Esophagus squamous epithelium (tissue), 5 donors: ENCODE results near the gene CDT1. TPM values are rescaled to one million over a fixed set of nuclear protein-coding genes. Genes with fewer than 3 reads are reported as not detected.

Experiments used
- DNase-seq: peaks from one replicate; lab custom pipeline; 2025; lab: John Stamatoyannopoulos, UW
- H3K27ac ChIP-seq, 4 donors: fragments of 200-600 bp; sonication (generic); one replicate each; pipeline ENCODE4 v1.5.1; 2016 to 2019; ENCODE audit warnings: mild to moderate bottlenecking in 1 of 4
- H3K27me3 ChIP-seq, 4 donors: fragments of 200-600 bp; sonication (generic); 1 replicate in 3 of 4; 2 replicates in 1 of 4; pipeline versions ENCODE4 v1.5.1 to v1.6.0; 2017 to 2021; ENCODE audit warnings: antibody characterized with exemption in 1 of 4
- H3K36me3 ChIP-seq, 3 donors: fragments of 200-600 bp; sonication (generic); one replicate each; pipeline ENCODE4 v1.5.1; 2016 to 2019
- H3K4me1 ChIP-seq, 3 donors: fragments of 200-600 bp; sonication (generic); one replicate each; pipeline ENCODE4 v1.5.1; 2017 to 2019
- H3K4me3 ChIP-seq, 4 donors: fragments of 200-600 bp; sonication (generic); 1 replicate in 3 of 4; 2 replicates in 1 of 4; pipeline ENCODE4 v1.5.1; 2016 to 2019; ENCODE audit warnings: mild to moderate bottlenecking in 2 of 4, moderate library complexity in 1 of 4
- H3K9me3 ChIP-seq, 3 donors: fragments of 200-600 bp; sonication (generic); one replicate each; pipeline ENCODE4 v1.5.1; 2016 to 2019
- POLR2A ChIP-seq, 4 donors: fragments of 450-650 bp; IDR thresholded peaks; one replicate each; pipeline ENCODE4 v1.6.1; 2017; ENCODE audit warnings: antibody characterized with exemption in 4 of 4, mild to moderate bottlenecking in 4 of 4, moderate library complexity in 3 of 4
- WGBS, 2 donors: methylation state at CpG; one replicate each; pipeline ENCODE4 v1.1.5; 2018; 5-methylcytosine and 5-hydroxymethylcytosine counted together
- intact Hi-C: fragments of 100-400 bp; cut with DNase I; formaldehyde crosslinking; loops from one replicate; pipeline ENCODE4 v1.15.0; 2022
- total RNA-seq, 4 donors: library from RNA; depleted of rRNA; stranded (reverse); fragments of >200 nt; gene quantifications; one replicate each; pipeline ENCODE4 v1.1.0, GENCODE V29; 2016
- TF ChIP-seq, protein P1 (sequence below), 6 experiments: fragments of 450-650 bp in 4 of 6; fragments of 200-600 bp in 2 of 6; sonication (generic) in 2 of 6; IDR thresholded peaks; one replicate each; pipeline ENCODE4 v1.5.1; 2016 to 2019; ENCODE audit warnings: antibody characterized with exemption in 6 of 6, mild to moderate bottlenecking in 4 of 6, moderate library complexity in 4 of 6
- donor health status: DM: yes; HTN: yes; CAD: no.

Gene CDT1
- total RNA-seq, 4 donors from 2014 or later, result 7.7 to 20.7 (median 11.2) TPM

DNA sequence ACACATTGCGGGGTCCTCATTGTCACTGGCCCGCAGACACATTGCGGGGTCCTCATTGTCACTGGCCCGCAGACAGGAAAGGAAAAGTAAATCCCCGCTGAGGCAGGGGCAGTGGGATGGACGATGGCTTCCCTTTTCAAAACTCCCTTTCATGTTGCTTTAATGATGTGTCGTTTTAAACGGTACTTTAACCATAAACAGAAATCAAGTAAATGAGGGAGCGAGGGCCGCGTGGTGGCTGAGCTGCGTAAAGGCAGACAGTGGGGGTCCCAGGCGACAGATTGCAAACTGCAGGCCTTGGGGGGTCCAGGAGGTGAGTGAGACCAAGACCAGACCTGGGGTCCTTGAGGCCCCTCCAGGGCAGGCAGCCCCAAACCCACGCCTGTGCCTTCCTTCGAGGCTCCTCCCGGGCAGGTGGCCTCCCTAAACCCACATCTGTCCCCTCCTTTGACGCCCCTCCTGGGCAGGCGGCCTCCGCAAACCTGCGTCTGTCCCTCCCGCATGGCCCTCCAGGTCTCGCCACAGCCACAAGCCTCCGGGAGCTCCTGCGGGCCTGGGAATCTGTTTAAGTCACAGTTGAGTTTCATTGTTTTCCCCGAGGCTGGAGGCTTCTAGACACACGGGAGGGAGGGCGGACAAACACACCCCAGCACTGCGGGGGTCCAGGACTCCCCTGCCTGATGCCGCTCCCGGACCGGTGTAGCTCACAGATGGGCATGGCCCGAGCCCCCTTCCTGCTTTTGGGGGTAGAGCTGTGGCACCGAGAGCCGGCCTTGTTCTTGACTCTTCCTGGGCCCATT is 25.9 kb upstream of the CDT1 start:
- H3K27ac ChIP-seq, result peak overlapping the region; percentile 16 to 94 (median 86)
- DNase-seq, result no peak
- 75 to 87% methylated on average over 18 to 20 of the region's 34 CpGs for WGBS, 2 donors

DNA sequence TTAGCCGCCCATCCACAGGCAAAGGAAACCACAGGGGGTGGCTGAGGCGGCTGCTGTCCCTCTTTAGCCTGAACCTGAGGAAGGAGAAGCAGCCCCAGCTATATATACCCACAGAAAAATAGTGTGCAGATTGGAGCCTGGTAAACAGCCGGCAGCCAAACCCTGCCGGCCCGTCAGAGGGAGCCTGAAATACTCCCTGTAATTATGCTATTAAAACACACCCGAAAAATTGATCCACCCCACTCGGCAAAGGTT is 25.4 kb upstream of the CDT1 start:
- DNase-seq, result no peak
- Histone ChIP-seq H3K9me3 (no peaks in the 10 kb centered on the region), H3K36me3 (peaks cover 0 to 21% (median 0%) of the 10 kb centered on the region in 3 donors), H3K4me3 (no peak overlapping the region), H3K4me1 (peaks cover 58 to 90% (median 73%) of the 10 kb centered on the region in 3 donors), H3K27ac (peak overlapping the region; percentile 16 to 94 (median 86)), H3K27me3 (no peaks in the 10 kb centered on the region)
- intact Hi-C loops, result no loop called here
- no peak for TF ChIP-seq POLR2A (IDR thresholded peaks at IDR 0.05)
- TF ChIP-seq, protein P1, sequence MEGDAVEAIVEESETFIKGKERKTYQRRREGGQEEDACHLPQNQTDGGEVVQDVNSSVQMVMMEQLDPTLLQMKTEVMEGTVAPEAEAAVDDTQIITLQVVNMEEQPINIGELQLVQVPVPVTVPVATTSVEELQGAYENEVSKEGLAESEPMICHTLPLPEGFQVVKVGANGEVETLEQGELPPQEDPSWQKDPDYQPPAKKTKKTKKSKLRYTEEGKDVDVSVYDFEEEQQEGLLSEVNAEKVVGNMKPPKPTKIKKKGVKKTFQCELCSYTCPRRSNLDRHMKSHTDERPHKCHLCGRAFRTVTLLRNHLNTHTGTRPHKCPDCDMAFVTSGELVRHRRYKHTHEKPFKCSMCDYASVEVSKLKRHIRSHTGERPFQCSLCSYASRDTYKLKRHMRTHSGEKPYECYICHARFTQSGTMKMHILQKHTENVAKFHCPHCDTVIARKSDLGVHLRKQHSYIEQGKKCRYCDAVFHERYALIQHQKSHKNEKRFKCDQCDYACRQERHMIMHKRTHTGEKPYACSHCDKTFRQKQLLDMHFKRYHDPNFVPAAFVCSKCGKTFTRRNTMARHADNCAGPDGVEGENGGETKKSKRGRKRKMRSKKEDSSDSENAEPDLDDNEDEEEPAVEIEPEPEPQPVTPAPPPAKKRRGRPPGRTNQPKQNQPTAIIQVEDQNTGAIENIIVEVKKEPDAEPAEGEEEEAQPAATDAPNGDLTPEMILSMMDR (IDR thresholded peaks at IDR 0.05), result no peak
- no CpG with 5 or more reads among the region's 7 CpGs for WGBS, 2 donors

More for the DNA sequence above, 25.9 kb upstream of the CDT1 start:
- Histone ChIP-seq H3K36me3 (peaks cover 0 to 21% (median 0%) of the 10 kb centered on the region in 3 donors), H3K9me3 (no peaks in the 10 kb centered on the region), H3K4me1 (peaks cover 59 to 90% (median 73%) of the 10 kb centered on the region in 3 donors), H3K27me3 (no peaks in the 10 kb centered on the region), H3K4me3 (no peak overlapping the region)
- intact Hi-C loops, result no loop called here
- TF ChIP-seq, protein P1 (IDR thresholded peaks at IDR 0.05), result no peak
- TF ChIP-seq POLR2A (IDR thresholded peaks at IDR 0.05), result no peak

DNA sequence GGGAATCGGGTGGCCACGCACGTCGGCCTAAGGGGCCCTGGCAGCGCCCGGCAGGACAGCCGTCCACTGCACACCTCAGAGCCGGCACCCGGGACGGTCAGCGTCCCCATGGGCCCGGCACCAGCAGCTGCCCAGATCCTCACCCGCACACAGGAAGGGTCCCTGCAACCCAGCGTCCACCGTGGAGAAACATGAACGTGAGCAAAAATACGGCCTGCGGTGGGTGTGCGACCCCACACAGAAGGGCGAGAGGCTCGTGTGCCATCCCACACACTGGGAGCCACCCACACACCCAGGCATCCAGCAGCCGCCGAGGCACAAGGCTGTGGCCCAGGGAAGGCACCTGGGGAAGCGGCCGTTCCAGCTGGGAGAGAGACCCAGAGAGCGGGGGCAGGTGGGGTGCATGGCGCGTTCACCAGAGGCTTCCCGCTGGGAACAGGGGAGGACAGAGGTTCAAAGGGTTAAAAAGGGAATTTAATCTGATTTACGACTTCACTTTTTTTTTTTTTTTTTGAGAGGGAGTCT is 25.0 kb upstream of the CDT1 start:
- intact Hi-C loops, result no loop called here
- Histone ChIP-seq H3K4me1 (peaks cover 58 to 90% (median 72%) of the 10 kb centered on the region in 3 donors), H3K27me3 (no peaks in the 10 kb centered on the region), H3K9me3 (no peaks in the 10 kb centered on the region), H3K36me3 (peaks cover 0 to 21% (median 0%) of the 10 kb centered on the region in 3 donors), H3K4me3 (no peak overlapping the region), H3K27ac (peak overlapping the region; percentile 16 to 94 (median 86))
- 74 to 84% methylated on average over 9 to 13 of the region's 30 CpGs for WGBS, 2 donors
- no peak for TF ChIP-seq POLR2A (IDR thresholded peaks at IDR 0.05)
- TF ChIP-seq, protein P1 (IDR thresholded peaks at IDR 0.05), result no peak
- DNase-seq, result no peak

DNA sequence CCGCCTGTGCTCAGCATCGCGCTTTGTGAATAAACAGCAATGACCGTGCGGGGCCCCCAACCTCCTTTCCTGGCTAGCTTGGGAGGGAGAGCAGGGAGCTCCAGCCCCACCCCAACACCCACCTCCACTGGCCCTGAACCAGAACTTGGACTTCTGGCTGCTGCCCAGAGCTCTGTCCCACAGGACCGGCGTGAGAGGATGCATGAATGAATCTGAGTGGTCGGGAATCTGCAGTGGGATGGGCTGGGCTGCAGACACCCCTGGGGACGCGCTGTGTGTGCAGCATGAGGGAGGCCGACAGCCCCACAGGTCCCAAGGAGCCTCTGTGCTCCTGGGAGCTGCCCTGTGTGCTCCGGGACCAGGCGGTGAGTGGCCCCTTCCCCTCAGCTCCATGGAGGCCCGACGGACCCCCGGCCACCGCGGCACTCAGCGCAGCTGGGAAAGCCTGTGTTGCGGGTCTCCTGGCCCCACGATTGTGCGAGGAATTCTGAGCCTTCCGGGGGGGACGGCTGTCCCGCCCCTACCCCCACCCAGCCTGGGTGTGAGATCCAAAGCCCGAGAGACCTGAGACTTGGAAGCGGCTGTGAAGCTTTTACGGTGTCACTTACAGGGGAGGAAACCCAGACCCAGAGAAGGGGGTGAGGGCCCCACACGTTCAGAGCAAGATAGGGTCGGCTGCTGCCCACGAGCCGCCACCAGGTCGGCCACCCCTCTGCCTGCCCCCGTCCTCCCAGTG is 24.0 kb upstream of the CDT1 start:
- H3K27ac ChIP-seq, result peak overlapping the region; percentile 29 to 98 (median 94)
- TF ChIP-seq, protein P1 (IDR thresholded peaks at IDR 0.05), result no peak
- TF ChIP-seq POLR2A (IDR thresholded peaks at IDR 0.05), result no peak
- no peaks in the 10 kb centered on the region for H3K27me3 ChIP-seq
- intact Hi-C loops, result no loop called here
- H3K4me3 ChIP-seq, result peak overlapping the region in 1 of 4 donors; percentile 16
- no peaks in the 10 kb centered on the region for H3K9me3 ChIP-seq
- WGBS, 2 donors, result 56 to 80% methylated on average over 3 to 6 of the region's 34 CpGs
- no peak for DNase-seq
- H3K4me1 ChIP-seq, result peaks cover 53 to 86% (median 67%) of the 10 kb centered on the region in 3 donors
- H3K36me3 ChIP-seq, result peaks cover 0 to 21% (median 0%) of the 10 kb centered on the region in 3 donors
